GM19351 (cell line): ENCODE results near the gene PICK1.

Experiments used
- ATAC-seq: cut with Tn5 transposase; IDR thresholded peaks from one replicate; pipeline ENCODE4 v1.9.1; 2021; ENCODE audit warnings: mild to moderate bottlenecking, moderate library complexity; ENCODE audit not compliant: unreplicated experiment

The PICK1 gene

DNA sequence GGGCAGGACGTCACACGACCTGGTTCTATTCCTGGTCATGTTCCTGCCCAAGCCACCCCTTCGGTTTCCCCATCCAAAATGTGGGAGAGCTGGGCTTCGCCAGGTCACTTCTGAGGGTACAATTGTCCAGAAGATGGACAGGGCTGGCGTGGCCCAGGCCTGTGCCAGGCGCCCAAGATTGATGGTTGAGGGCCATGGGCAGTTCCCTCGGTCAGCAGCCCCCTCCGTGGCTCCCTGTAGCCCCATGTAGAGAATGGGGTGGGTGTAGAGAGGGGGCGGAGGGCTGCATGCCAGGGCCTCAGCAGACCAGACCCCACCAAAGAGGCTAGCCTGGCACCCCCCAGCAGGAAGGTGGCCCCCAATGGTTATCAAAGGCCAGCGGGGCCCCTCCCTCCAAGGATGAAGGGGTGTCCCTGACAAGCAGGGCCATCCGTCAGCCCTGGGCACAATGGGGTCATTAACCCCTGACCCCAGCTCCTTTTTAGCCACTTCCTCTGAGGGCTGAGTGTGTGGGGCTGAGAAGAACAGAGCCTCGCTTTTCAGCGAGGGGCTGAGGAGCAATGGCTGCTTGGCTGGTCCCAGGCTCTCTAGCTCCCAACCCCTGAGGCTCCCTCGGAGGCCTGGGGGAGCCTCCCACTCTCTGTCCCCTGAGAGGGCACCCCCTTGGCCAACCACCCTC is 11.0 kb upstream of the PICK1 start:
- no peak for ATAC-seq

GRCh38 chr22:38049812-38050619 is 7.2 kb upstream of the PICK1 start:
- no peak for ATAC-seq

DNA sequence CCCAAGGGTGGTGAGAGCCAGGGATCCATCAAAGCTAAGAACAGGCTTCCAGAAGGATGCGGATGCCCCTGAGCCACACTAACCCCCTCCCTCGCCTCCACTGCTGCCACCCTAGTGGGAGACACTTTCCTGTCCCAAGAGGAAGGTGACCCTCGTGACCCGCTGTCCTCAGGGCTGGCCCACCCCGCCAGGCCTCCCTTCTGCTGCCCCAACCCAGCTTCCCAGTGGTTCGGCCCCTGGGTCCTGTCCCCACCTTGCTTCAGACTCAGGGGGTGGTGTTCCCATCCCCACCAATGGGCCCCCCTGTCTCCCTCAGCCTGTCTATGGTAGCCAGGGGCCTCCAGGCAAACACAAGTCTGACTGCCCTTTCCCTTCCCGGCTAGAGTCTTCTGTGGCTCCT is 6.5 kb upstream of the PICK1 start:
- no peak for ATAC-seq

GRCh38 chr22:38051261-38051660 is 5.9 kb upstream of the PICK1 start:
- ATAC-seq = no peak

GRCh38 chr22:38051900-38052862 is 5.0 kb upstream of the PICK1 start:
- ATAC-seq = no peak

- no peak for ATAC-seq
These were observed 5.6 kb downstream of the PICK1 start for GRCh38 chr22:38062791-38063190.

DNA sequence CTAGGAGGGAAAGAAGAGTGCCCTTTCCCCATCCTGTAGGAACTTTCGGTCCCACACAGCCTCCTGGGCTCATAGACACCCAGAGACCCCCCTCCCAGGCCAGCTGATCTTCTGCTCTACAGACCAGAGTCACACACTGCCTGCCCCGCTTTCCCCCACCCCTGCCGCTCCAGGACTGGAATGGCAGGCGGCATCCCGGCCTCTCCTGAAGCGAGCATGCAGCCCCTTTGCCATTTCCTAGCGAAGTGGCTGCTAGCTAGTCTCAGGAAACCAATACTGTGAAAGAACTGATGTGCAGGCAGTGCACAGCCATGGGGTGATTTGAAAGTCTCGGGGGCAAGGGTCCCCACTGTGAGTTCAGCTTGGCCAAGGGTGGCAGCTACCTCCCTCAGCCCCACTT is 8.3 kb downstream of the PICK1 start:
- ATAC-seq = no peak

DNA sequence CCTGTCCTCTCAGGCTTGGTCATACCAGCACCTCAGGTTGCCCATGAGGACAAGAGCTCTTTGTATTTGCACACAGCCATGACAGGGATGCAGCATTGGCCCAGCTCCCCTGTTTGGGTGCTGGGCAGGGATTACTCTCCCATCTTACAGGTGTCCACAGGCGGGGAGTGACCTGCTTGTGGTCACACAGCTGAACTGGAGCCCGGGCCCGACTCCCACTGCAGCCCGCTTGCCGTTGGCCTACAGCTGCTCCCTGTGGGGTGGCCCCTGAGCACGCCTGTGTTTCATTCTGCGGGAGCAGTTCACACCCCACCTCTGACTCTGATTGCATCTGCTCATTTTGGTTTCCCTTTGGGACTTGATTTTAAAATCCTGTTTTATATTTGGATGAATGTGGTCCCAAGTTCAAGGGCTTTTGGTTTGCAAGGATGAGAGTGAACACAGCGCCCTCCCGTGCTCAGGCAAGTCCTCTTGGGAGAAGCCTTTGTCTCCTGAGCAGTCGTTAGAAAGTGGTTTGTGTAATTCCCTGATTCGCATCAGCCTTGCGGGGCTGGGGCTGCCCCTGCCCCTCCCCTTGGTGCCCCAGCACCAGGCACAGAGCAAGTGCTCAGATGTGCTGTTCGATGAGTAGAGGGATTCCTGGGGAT is 9.3 kb downstream of the PICK1 start:
- no peak for ATAC-seq

- no peak for ATAC-seq
These were observed 9.8 kb downstream of the PICK1 start for GRCh38 chr22:38067028-38067415.

- no peak for ATAC-seq
These were observed 10.7 kb downstream of the PICK1 start for GRCh38 chr22:38067761-38068360.

DNA sequence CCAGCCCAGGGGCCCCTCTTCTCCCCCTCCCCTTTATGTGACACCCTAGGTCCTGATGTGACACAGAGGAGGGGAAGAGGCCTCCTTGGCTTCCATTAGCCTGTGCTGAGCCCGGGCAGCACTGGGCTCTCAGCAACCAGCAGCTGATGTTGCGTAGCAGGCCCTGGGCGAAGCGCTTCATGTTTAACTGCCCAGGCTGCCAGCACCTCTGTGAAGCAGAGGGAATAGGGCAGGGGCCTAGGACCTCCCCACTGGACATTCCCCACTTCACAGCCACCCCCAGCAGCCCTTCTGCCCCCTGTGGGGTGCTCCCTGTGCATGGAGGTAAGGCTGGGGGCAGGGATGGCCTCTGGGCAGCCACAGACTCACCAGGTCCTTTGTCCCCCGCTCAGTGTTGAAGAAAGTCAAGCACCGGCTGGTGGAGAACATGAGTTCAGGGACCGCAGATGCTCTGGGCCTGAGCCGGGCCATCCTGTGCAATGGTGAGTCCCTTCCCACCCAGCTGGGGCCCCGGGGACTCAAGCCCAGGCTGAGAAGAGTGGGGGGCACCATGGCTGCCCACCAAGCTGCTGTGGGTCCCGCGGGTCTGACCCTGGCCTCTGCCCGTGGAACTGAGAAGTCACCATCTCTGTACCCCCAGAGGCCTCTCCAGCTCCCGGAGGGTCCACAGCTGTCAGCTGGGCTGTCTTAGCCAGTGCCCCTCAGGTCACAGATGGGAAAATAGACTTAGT is 11.6 kb downstream of the PICK1 start:
- ATAC-seq = no peak

GRCh38 chr22:38069372-38070249 is 12.4 kb downstream of the PICK1 start:
- ATAC-seq = no peak

DNA sequence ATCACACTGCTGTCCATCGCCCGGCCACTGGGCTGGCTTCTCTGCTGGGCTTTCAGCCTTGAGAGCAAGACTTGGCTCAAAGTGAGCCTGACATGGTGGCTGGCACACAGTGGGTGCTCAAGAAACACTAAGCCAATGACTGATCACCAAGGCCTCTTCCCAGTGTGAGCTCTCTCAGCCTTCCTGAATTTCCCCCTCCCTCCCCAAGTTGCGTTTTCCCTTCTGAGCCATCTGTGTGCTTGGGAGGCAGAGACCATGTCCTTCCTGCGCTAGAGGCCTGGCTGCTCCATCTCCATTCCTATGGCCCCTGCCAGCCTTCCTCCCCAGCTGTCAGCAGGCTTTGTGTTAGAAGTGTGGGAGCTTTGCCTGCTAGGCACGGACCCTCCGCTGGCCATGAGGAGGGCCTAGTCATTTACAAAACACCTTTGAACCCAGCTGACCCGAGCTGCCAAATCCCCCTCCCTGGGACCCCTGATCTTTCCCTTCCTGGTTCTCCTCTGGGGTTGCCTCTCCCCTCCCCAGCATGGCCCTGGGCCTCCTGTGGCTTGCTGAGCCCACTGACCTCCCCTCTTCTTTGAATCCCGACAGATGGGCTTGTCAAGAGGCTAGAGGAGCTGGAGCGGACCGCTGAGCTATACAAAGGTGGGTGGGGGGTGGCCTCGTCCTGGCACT is 13.2 kb downstream of the PICK1 start:
- ATAC-seq = no peak

DNA sequence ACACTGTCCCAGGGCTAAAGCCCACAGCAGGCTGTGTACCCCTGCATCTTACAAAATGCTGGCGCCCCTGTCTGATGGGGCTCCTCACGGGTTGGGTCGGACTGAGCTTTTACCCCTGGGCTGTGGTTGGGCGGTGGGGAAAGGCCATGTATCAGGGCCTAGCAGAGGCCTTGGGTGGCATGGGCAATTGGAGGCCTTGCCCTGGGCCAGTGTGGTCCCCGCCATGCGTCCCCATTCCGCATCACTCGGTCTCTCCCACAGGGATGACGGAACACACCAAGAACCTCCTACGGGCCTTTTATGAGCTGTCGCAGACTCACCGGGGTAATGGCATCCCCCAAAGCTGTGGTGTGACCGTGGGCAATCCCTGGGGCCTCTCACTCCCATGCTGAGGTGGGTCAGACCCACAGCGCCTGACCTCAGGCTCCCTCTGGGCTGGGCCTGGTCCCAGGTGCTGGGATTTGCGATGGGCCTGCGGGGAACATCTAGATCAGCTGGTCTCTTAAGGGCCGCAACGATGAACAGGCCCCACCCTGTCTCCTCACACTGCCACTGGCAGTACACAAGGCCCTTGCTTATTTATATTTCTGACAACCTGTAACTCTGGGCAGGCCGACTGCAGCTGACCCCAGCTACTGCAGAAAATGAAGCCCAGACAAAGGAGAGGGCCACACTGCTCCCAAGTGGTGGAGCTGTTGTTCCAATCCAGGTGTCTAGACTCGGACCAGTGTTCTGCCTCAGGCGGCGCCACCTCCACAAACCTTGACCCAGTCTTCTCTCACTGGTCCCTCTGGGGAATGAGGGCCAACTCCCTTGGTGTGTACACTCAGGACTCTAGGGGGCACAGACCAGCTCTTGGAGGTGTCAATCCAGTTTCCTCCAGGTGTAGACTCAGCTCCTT is 14.5 kb downstream of the PICK1 start:
- ATAC-seq = no peak

GRCh38 chr22:38072322-38073149 is 15.3 kb downstream of the PICK1 start:
- ATAC-seq = no peak
